ENCODE measurements around the gene AFF2.

DNA sequence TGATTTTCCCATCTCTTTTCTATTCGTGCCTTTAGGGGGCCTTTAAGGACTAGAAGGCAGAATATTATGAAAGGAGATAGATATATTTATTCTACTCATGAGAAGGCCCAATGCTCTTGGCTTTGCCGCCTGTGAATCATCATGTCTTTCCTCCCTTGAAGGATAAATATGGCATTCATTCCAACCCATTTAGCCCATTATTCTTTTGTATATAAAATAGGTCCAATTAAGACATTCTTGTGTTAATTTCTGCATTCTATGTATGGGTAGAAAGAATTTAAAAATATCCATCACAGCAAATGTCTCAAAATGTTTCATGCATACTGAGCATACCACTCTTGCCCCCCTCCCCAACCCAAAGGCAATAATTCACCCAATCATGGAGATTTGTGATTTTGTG lies 115.1 kb downstream of the AFF2 start:
- TF ChIP-seq POLR2A (IDR thresholded peaks at IDR 0.05; ENCODE audit: low read length) (no peak), GATA1 (IDR thresholded peaks at IDR 0.05; ENCODE audit: low read depth, low read length) (no peak)

Measured in erythroblast (primary cell).